AG04449 (cell line): Measurements from ENCODE around the gene LAMA2.

Experiments
- CTCF ChIA-PET: fragments of 350-600 bp; formaldehyde crosslinking; extraction: SDS; loops from one replicate; lab custom pipeline; 2021; ENCODE audit warnings: antibody characterized with exemption; lab: Yijun Ruan, JAX
- POLR2A ChIA-PET: fragments of 400-600, 350-600 bp; formaldehyde crosslinking; extraction: SDS; loops from one replicate; lab custom pipeline; 2020; ENCODE audit warnings: antibody characterized with exemption, inconsistent platforms; lab: Yijun Ruan, JAX
- DNase-seq: peaks from one replicate; pipeline ENCODE4 v3.0.0-alpha.2; 2010; ENCODE audit warnings: low read depth, low spot score
- H3K4me3 ChIP-seq: 2 replicates; pipeline ENCODE4 v1.5.1; 2011; ENCODE audit warnings: low read depth, mild to moderate bottlenecking, control low read depth, low read length
- CTCF ChIP-seq: IDR thresholded peaks from one replicate; pipeline ENCODE4 v1.5.1; 2011; ENCODE audit warnings: mild to moderate bottlenecking, moderate library complexity, low read length, control low read depth, inconsistent platforms; ENCODE audit not compliant: insufficient read depth; ENCODE audit errors: missing control alignments

LAMA2 gene

GRCh38 chr6:128882991-128883611 lies at the start of gene LAMA2:
Gene LAMA2 (plus strand): TSS chr6:128883138. CDS start chr6:128883246, 108 bp downstream.
- TF ChIP-seq CTCF = peak; percentile 26
- H3K4me3 ChIP-seq = peak within 1 kb of the TSS; percentile 63
- DNase-seq = no peak
- ChIA-PET POLR2A (no interaction called here), CTCF (interaction anchor here (1.1 to 1.3 kb wide), 2 partner anchors 13 to 16 kb away, joined by 3 read pairs; no protein-coding TSS in a partner anchor)

GRCh38 chr6:128836761-128837160 lies 46.2 kb upstream of the LAMA2 start:
- CTCF ChIA-PET = no interaction called here
- no peak for DNase-seq
- POLR2A ChIA-PET = no interaction called here
- TF ChIP-seq CTCF = no peak
- no peak overlapping the region for H3K4me3 ChIP-seq

GRCh38 chr6:128841518-128841917 lies 41.4 kb upstream of the LAMA2 start:
- ChIA-PET CTCF (no interaction called here), POLR2A (no interaction called here)
- no peak for TF ChIP-seq CTCF
- DNase-seq = no peak
- H3K4me3 ChIP-seq = no peak overlapping the region

GRCh38 chr6:128844598-128844997 lies 38.3 kb upstream of the LAMA2 start:
- no peak for DNase-seq
- ChIA-PET POLR2A (no interaction called here), CTCF (no interaction called here)
- no peak for TF ChIP-seq CTCF
- H3K4me3 ChIP-seq = no peak overlapping the region

- POLR2A ChIA-PET = no interaction called here
- TF ChIP-seq CTCF = no peak
- CTCF ChIA-PET = no interaction called here
- H3K4me3 ChIP-seq = no peak overlapping the region
- no peak for DNase-seq
These were observed 35.3 kb upstream of the LAMA2 start for GRCh38 chr6:128847431-128848210.

- ChIA-PET POLR2A (no interaction called here), CTCF (no interaction called here)
- no peak overlapping the region for H3K4me3 ChIP-seq
- DNase-seq = no peak
- no peak for TF ChIP-seq CTCF
These were observed 34.6 kb upstream of the LAMA2 start for GRCh38 chr6:128848212-128848935.
